ENCODE data around the gene HSP90B1. TPM values are rescaled to one million over a fixed set of nuclear protein-coding genes. Genes with fewer than 3 reads are reported as not detected.

Gene HSP90B1
- total and polyA plus RNA-seq, 9 of the 15 experiments (the other 6 are each of a cell fraction or from before 2014, with no cell fraction given), result 196 to 719 (median 557) TPM

DNA sequence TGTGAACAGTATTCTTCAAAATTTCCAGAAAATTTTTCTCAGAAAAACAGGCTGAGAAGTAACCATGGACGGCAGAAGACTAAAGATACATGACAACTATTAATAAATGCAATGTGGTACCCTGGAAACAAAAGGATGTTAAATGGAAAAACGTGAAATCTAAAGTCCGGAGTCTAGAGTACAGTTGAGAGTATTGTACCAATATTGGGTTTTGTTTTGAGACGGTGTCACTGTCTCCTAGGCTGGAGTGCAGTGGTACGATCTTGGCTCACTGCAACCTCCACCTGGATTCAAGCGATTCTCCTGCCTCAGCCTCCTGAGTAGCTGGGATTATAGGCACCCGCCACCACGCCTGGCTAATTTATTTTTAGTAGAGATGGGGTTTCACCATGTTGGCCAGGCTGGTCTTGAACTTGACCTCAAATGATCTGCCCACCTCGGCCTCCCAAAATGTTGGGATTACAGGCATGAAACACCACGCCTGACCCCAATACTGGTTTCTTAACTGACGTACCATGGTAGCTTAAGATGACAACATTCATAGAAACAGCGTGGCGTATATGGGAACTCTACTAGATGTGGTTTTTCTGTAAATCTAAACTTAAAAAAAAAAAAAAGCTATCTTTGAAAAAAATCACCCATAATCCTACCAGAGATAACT, 18.7 kb downstream of the HSP90B1 start (continued):
- TF ChIP-seq SIN3A (IDR thresholded peaks at IDR 0.05; ENCODE audit: borderline replicate concordance in 2 of 2, control insufficient read depth in 1 of 2, low read depth in 2 of 2, low read length in 2 of 2) (peak in 1 of 2 experiments; percentile 20; a peak in 1 of 4 replicates), THRAP3 (IDR thresholded peaks at IDR 0.05; ENCODE audit: borderline replicate concordance) (peak; percentile 90), NCOR1 (IDR thresholded peaks at IDR 0.05) (peak; percentile 8; the same call in 1 of the 2 replicates), PML (IDR thresholded peaks at IDR 0.05; ENCODE audit: low read length) (peak; percentile 47; the same call in 1 of the 2 replicates)
- TF ChIP-seq, protein P1, sequence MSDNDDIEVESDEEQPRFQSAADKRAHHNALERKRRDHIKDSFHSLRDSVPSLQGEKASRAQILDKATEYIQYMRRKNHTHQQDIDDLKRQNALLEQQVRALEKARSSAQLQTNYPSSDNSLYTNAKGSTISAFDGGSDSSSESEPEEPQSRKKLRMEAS (CRISPR knock-in tag; IDR thresholded peaks at IDR 0.05), result no peak

GRCh38 chr12:103952497-103952896, 22.3 kb downstream of the HSP90B1 start:
- intact Hi-C loops (cut with micrococcal nuclease), result no loop called here
- H3K4me3 ChIP-seq, result no peak overlapping the region
- ChIA-PET POLR2A (interaction anchor here (0.6 to 5.3 kb wide), 5 partner anchors 10 to 23 kb away, joined by 4 to 45 read pairs (median 5); partner anchors contain the start of genes HSP90B1 and TDG), CTCF (ENCODE audit: low intra/inter-chr PET ratio) (no interaction called here)
- in situ Hi-C loops (cut with MboI), result no loop called here
- H3K9me1 ChIP-seq (ENCODE audit: control insufficient read depth, insufficient read depth, low read length), result no peaks in the 10 kb centered on the region
- peaks cover 42% of the 10 kb centered on the region for H3K79me2 ChIP-seq (ENCODE audit: control insufficient read depth, insufficient read depth, low read length)
- BruUV-seq (replicated peaks), result no TSS peak
- no peak for ATAC-seq
- H3K27ac ChIP-seq (ENCODE audit: extremely low read depth, low read depth, low read length), result no peak overlapping the region
- H2AFZ ChIP-seq (ENCODE audit: low read depth, low read length), result no peak overlapping the region
- H3K4me1 ChIP-seq (replicated peaks in 1 of 2; ENCODE audit: control insufficient read depth in 2 of 2, insufficient read depth in 2 of 2, low read length in 2 of 2), result peaks cover 0 to 4% of the 10 kb centered on the region in 2 experiments; a peak in 2 of 5 replicates
- H3K9me3 ChIP-seq (replicated peaks; ENCODE audit: control insufficient read depth, insufficient read depth, low read depth, low read length), result no peaks in the 10 kb centered on the region
- H4K20me1 ChIP-seq (replicated peaks; ENCODE audit: control insufficient read depth, insufficient read depth, low read length), result no peaks in the 10 kb centered on the region
- no peaks in the 10 kb centered on the region for H3K27me3 ChIP-seq (ENCODE audit: control insufficient read depth in 2 of 2, insufficient read depth in 2 of 2, low read length in 2 of 2)
- H3K9ac ChIP-seq (ENCODE audit: insufficient read depth in 1 of 2, low read depth in 2 of 2, low read length in 2 of 2), result no peak overlapping the region
- DNase-seq (ENCODE audit: extremely low read depth in 1 of 4, low spot score in 3 of 4), result no peak
- FAIRE-seq, result no peak
- WGBS (ENCODE audit: insufficient coverage, low coverage, missing lambda C conversion rate), result 95% methylated on average over 1 of the region's 1 CpG
- H3K36me3 ChIP-seq (ENCODE audit: control insufficient read depth, insufficient read depth, low read length), result peaks cover 74% of the 10 kb centered on the region
- H3K4me2 ChIP-seq (ENCODE audit: insufficient read depth, low read length), result no peak overlapping the region
- TF ChIP-seq ILF3 (IDR thresholded peaks at IDR 0.05; ENCODE audit: borderline replicate concordance) (no peak), E2F6 (IDR thresholded peaks at IDR 0.05; ENCODE audit: borderline replicate concordance in 1 of 2, extremely low read depth in 1 of 2, insufficient read depth in 1 of 2, insufficient read length in 1 of 2, low read depth in 1 of 2, low read length in 1 of 2, poor library complexity in 1 of 2, severe bottlenecking in 1 of 2) (no peak), GATAD2B (IDR thresholded peaks at IDR 0.05; ENCODE audit: borderline replicate concordance) (no peak), DEAF1 (CRISPR knock-in tag; IDR thresholded peaks at IDR 0.05) (no peak), THAP7 (CRISPR knock-in tag; IDR thresholded peaks at IDR 0.05) (no peak), ZNF175 (CRISPR knock-in tag; IDR thresholded peaks at IDR 0.05; ENCODE audit: low read depth) (no peak)
- TF ChIP-seq, protein P2, sequence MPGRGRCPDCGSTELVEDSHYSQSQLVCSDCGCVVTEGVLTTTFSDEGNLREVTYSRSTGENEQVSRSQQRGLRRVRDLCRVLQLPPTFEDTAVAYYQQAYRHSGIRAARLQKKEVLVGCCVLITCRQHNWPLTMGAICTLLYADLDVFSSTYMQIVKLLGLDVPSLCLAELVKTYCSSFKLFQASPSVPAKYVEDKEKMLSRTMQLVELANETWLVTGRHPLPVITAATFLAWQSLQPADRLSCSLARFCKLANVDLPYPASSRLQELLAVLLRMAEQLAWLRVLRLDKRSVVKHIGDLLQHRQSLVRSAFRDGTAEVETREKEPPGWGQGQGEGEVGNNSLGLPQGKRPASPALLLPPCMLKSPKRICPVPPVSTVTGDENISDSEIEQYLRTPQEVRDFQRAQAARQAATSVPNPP (IDR thresholded peaks at IDR 0.05; ENCODE audit: borderline replicate concordance, insufficient read depth, insufficient read length), result no peak

Data from K562 (cell line).